HG03175 (cell line): Measurements from ENCODE around the gene SMG1.
"Not testable (repeated sequence)": the region's sequence is repeated elsewhere in the genome, so short reads cannot be mapped to it uniquely, and the experiment has no call there.

Experiments used
- ATAC-seq: cut with Tn5 transposase; IDR thresholded peaks from one replicate; pipeline ENCODE4 v1.9.1; 2021; ENCODE audit warnings: mild to moderate bottlenecking, moderate library complexity; ENCODE audit not compliant: unreplicated experiment

SMG1 gene

GRCh38 chr16:18925986-18926865, at the start of gene SMG1:
Gene SMG1, minus strand, starts transcription at chr16:18926408. Its CDS starts 367 bp downstream, at chr16:18926041.
- peak; percentile 79 for ATAC-seq

- no peak for ATAC-seq
These were observed 48.9 kb upstream of the SMG1 start for GRCh38 chr16:18975109-18975508.

GRCh38 chr16:18969855-18970240, 43.6 kb upstream of the SMG1 start:
- ATAC-seq, result no peak

GRCh38 chr16:18969050-18969854, 43.0 kb upstream of the SMG1 start:
- no peak for ATAC-seq

GRCh38 chr16:18966791-18967190, 40.6 kb upstream of the SMG1 start:
- ATAC-seq, result no peak

- no peak for ATAC-seq
These were observed 39.3 kb upstream of the SMG1 start for GRCh38 chr16:18965555-18965954.

- no peak for ATAC-seq
These were observed 32.9 kb upstream of the SMG1 start for GRCh38 chr16:18959031-18959505.

- no peak for ATAC-seq
These were observed 32.4 kb upstream of the SMG1 start for GRCh38 chr16:18958621-18959029.

- ATAC-seq, result not testable (repeated sequence)
These were observed 30.5 kb upstream of the SMG1 start for GRCh38 chr16:18956658-18957241.

GRCh38 chr16:18955874-18956580, 29.8 kb upstream of the SMG1 start:
- ATAC-seq, result not testable (repeated sequence)

GRCh38 chr16:18953547-18953946, 27.3 kb upstream of the SMG1 start:
- no peak for ATAC-seq

GRCh38 chr16:18950469-18951185, 24.4 kb upstream of the SMG1 start:
- no peak for ATAC-seq

- no peak for ATAC-seq
These were observed 22.3 kb upstream of the SMG1 start for GRCh38 chr16:18948372-18949020.

GRCh38 chr16:18945233-18945632, 19.0 kb upstream of the SMG1 start:
- ATAC-seq, result no peak

GRCh38 chr16:18943414-18943813, 17.2 kb upstream of the SMG1 start:
- ATAC-seq, result no peak

- no peak for ATAC-seq
These were observed 15.9 kb upstream of the SMG1 start for GRCh38 chr16:18942061-18942460.

- no peak for ATAC-seq
These were observed 15.3 kb upstream of the SMG1 start for GRCh38 chr16:18941471-18941870.

GRCh38 chr16:18938986-18939385, 12.8 kb upstream of the SMG1 start:
- no peak for ATAC-seq

GRCh38 chr16:18937390-18937789, 11.2 kb upstream of the SMG1 start:
- ATAC-seq, result no peak
